Epidermal melanocyte (primary cell): ENCODE measurements around the gene AHDC1.

Experiments used
- DNase-seq: peaks from one replicate; pipeline ENCODE4 v3.0.0; 2011; ENCODE audit warnings: low spot score; ENCODE audit not compliant: insufficient read length

Gene AHDC1

GRCh38 chr1:27614043-27614624 lies 10.2 kb upstream of the AHDC1 start:
- DNase-seq: no peak

- DNase-seq: no peak
Measured at GRCh38 chr1:27612718-27613117, 8.8 kb upstream of the AHDC1 start.

- DNase-seq: no peak
Measured at GRCh38 chr1:27611450-27611849, 7.5 kb upstream of the AHDC1 start.

- no peak for DNase-seq
Measured at GRCh38 chr1:27609618-27610240, 5.8 kb upstream of the AHDC1 start.

- no peak for DNase-seq
Measured at GRCh38 chr1:27609210-27609555, 5.2 kb upstream of the AHDC1 start.

GRCh38 chr1:27607239-27607804 lies 3.4 kb upstream of the AHDC1 start:
- no peak for DNase-seq

GRCh38 chr1:27606708-27607238 lies 2.8 kb upstream of the AHDC1 start:
- no peak for DNase-seq

- DNase-seq: no peak
Measured at GRCh38 chr1:27605796-27606707, 2.1 kb upstream of the AHDC1 start.

GRCh38 chr1:27605300-27605766 lies 1.4 kb upstream of the AHDC1 start:
- DNase-seq: no peak

- no peak for DNase-seq
Measured at GRCh38 chr1:27604579-27605299, 795 bp upstream of the AHDC1 start.

GRCh38 chr1:27603309-27603680 lies 649 bp downstream of the AHDC1 start:
- no peak for DNase-seq

GRCh38 chr1:27602462-27603308 lies 1.3 kb downstream of the AHDC1 start:
- peak; percentile 70 for DNase-seq

- peak; percentile 50 for DNase-seq
Measured at GRCh38 chr1:27601771-27602461, 2.0 kb downstream of the AHDC1 start.

- DNase-seq: no peak
Measured at GRCh38 chr1:27601321-27601770, 2.6 kb downstream of the AHDC1 start.

- DNase-seq: no peak
Measured at GRCh38 chr1:27600498-27601175, 3.3 kb downstream of the AHDC1 start.

GRCh38 chr1:27599605-27600497 lies 4.1 kb downstream of the AHDC1 start:
- no peak for DNase-seq

GRCh38 chr1:27598902-27599528 lies 4.9 kb downstream of the AHDC1 start:
- no peak for DNase-seq

GRCh38 chr1:27598295-27598687 lies 5.7 kb downstream of the AHDC1 start:
- no peak for DNase-seq
